GM12891 (cell line): Measurements from ENCODE around the gene RGS3.

Experiments used
- POLR2A ChIP-seq: IDR thresholded peaks from 2 replicates; pipeline ENCODE4 v1.6.1; 2011; ENCODE audit warnings: low read depth, low read length, control low read depth
- POLR2AphosphoS5 ChIP-seq: IDR thresholded peaks from 2 replicates; pipeline ENCODE4 v1.6.1; 2011; ENCODE audit warnings: low read depth, low read length, control low read depth
- POU2F2 ChIP-seq: IDR thresholded peaks from 2 replicates; pipeline ENCODE4 v1.6.1; 2011; ENCODE audit warnings: low read depth, mild to moderate bottlenecking, control low read depth, low read length, moderate library complexity
- SPI1 ChIP-seq: IDR thresholded peaks from 2 replicates; pipeline ENCODE4 v1.6.1; 2011; ENCODE audit warnings: low read depth, low read length, control low read depth
- TAF1 ChIP-seq: IDR thresholded peaks from 2 replicates; pipeline ENCODE4 v1.6.1; 2011; ENCODE audit warnings: low read depth, low read length, control low read depth

DNA sequence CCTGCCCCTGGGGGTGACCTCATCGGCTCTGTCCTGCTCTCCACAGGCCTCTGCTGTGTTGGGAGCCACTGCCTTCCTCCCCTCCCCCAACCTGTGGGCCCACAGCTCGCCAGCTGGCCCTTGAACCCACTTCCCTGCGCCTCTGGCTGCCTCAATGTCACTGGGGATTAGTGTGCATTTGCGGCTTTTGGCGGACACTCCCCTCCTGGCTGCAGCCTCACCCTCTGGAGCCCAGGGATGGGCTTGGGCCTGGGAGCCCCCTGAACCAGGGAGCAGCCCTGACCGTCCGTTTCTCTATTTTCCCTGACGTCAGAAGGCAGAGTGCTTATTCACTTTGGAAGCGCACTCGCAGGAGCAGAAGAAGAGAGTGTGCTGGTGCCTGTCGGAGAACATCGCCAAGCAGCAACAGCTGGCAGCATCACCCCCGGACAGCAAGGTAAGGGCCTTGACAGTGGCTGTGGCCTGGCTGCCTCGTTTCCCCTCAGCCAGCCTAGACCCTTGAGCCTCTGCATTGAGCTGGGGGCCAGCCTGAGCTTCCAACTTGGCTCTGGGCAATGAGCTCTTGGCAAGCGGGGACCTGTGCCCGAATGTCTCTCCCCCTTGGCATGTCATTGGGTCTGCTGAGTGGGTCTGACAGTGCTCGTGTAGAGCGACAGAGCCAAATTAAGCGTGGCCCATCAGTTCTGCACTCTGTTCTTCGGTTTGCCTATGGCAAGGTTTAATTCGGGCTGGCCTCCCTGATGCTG is 73.1 kb downstream of the RGS3 start:
- TF ChIP-seq POLR2AphosphoS5 (no peak), POLR2A (no peak), TAF1 (no peak), POU2F2 (no peak), SPI1 (no peak)
